ENCODE measurements around the gene ZNF14. TPM values are rescaled to one million over a fixed set of nuclear protein-coding genes. Genes with fewer than 3 reads are reported as not detected.

Gene ZNF14
- total and polyA plus RNA-seq, 2 of the 4 experiments (the other 2 are of a cell fraction) = 1.2 to 5.4 TPM

DNA sequence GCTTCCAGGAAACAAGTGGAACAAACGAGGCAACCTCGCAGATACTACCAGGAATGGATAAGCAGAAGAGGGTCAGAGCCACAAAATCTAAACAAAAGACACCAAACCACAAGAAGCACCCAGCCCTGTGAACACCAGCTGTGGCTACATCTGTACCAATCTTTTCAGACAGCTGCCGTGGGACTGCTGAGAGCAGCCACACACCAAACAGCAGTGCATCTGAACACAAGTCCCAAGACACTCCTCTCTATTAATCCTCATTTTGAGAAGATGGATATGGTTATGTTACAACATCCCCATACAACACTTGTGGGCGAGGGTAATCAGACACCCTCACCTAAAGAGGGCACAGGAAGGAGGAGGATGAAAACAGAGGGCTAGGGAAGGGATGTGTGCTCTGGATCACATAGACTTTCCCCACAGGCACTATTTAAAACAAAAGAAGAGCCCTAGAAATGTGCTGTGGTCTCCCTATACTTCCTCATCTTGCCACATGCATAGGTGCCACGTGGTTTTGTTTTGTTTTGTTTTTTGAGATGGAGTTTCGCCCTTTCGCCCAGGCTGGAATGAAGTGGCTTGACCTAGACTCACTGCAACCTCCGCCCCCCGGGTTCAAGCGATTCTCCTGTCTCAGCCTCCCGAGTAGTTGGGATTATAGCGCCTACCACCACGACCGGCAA lies 41.6 kb upstream of the ZNF14 start:
- POLR2A ChIA-PET (ENCODE audit: unreplicated experiment) = no interaction called here

More for the DNA sequence above, 41.6 kb upstream of the ZNF14 start:
- Histone ChIP-seq H2BK5ac (ENCODE audit: low read depth, low read length, poor library complexity, severe bottlenecking) (no peak overlapping the region), H4K20me1 (ENCODE audit: insufficient read depth, low read length) (no peaks in the 10 kb centered on the region), H2AK9ac (replicated peaks; ENCODE audit: low read depth, low read length, poor library complexity) (no peak overlapping the region), H3K14ac (replicated peaks; ENCODE audit: low read depth, low read length) (no peak overlapping the region), H2BK15ac (ENCODE audit: low read depth, low read length) (no peak overlapping the region), H4K91ac (ENCODE audit: insufficient read depth, low read depth, low read length) (no peak overlapping the region), H3K36me3 (ENCODE audit: control insufficient read depth, insufficient read depth, low read length) (no peaks in the 10 kb centered on the region), H3K23ac (ENCODE audit: low read depth, low read length) (no peak overlapping the region), H3K4me3 (ENCODE audit: insufficient read depth, low read depth, low read length) (no peak overlapping the region), H3K79me1 (ENCODE audit: low read depth in 1 of 2, low read length in 2 of 2) (peaks cover 6 to 21% of the 10 kb centered on the region in 2 experiments), H2BK120ac (ENCODE audit: low read depth, low read length) (no peak overlapping the region), H3K27me3 (ENCODE audit: control insufficient read depth, insufficient read depth, low read length) (no peaks in the 10 kb centered on the region), H2BK20ac (ENCODE audit: low read depth, low read length) (no peak overlapping the region), H3K9me3 (ENCODE audit: control insufficient read depth, insufficient read depth, low read length) (no peaks in the 10 kb centered on the region), H3K4me1 (ENCODE audit: control insufficient read depth, insufficient read depth, low read length) (0 out of 2 replicates have a peak, but pooled peaks cover 2% of the 10 kb centered on the region), H2AFZ (replicated peaks; ENCODE audit: low read length, poor library complexity) (no peak overlapping the region), H3K4ac (ENCODE audit: low read depth, low read length) (no peak overlapping the region), H2AK5ac (ENCODE audit: low read depth, low read length) (no peak overlapping the region), H3K9me1 (ENCODE audit: insufficient read depth, low read length) (no peaks in the 10 kb centered on the region), H3K4me2 (ENCODE audit: low read depth, low read length) (no peak overlapping the region), H4K8ac (ENCODE audit: low read depth in 2 of 2, low read length in 2 of 2) (no peak overlapping the region), H3K27ac (ENCODE audit: insufficient read depth, low read length) (no peak overlapping the region), H3K9ac (ENCODE audit: low read depth, low read length) (no peak overlapping the region), H4K5ac (ENCODE audit: low read depth, low read length) (no peak overlapping the region), H3K18ac (ENCODE audit: low read depth, low read length) (no peak overlapping the region), H3K56ac (ENCODE audit: extremely low read depth, insufficient read depth, low read length) (no peak overlapping the region)
- intact Hi-C loops (cut with micrococcal nuclease) (no loop called here), in situ Hi-C loops (cut with MboI; ENCODE audit: low sequenced_read_pairs) (no loop called here), dilution Hi-C loops (cut with HindIII; ENCODE audit: low sequenced_read_pairs, unreplicated experiment) (no loop called here)
- no CpG with 5 or more reads among the region's 14 CpGs for WGBS, 2 experiments (ENCODE audit: extremely low coverage in 2 of 2, insufficient read length in 1 of 2)
- ATAC-seq (ENCODE audit: low read depth) = no peak
- no peak for DNase-seq
- TF ChIP-seq NFE2L2 (IDR thresholded peaks at IDR 0.05; ENCODE audit: low read depth, low read length) (no peak), FOS (IDR thresholded peaks at IDR 0.05; ENCODE audit: low read depth, low read length) (no peak), CHD1 (IDR thresholded peaks at IDR 0.05; ENCODE audit: low read depth, low read length) (no peak), MAZ (IDR thresholded peaks at IDR 0.05; ENCODE audit: borderline replicate concordance, low read depth, low read length) (no peak), MXI1 (IDR thresholded peaks at IDR 0.05; ENCODE audit: borderline replicate concordance, low read depth, low read length) (no peak), RAD21 (IDR thresholded peaks at IDR 0.05; ENCODE audit: low read length) (no peak), POLR2A (IDR thresholded peaks at IDR 0.05; ENCODE audit: low read depth, low read length) (no peak), RCOR1 (IDR thresholded peaks at IDR 0.05; ENCODE audit: insufficient replicate concordance, low read length) (no peak), RFX5 (IDR thresholded peaks at IDR 0.05; ENCODE audit: low read depth, low read length) (no peak), CEBPB (IDR thresholded peaks at IDR 0.05; ENCODE audit: low read depth, low read length) (no peak)
- TF ChIP-seq, protein P1, sequence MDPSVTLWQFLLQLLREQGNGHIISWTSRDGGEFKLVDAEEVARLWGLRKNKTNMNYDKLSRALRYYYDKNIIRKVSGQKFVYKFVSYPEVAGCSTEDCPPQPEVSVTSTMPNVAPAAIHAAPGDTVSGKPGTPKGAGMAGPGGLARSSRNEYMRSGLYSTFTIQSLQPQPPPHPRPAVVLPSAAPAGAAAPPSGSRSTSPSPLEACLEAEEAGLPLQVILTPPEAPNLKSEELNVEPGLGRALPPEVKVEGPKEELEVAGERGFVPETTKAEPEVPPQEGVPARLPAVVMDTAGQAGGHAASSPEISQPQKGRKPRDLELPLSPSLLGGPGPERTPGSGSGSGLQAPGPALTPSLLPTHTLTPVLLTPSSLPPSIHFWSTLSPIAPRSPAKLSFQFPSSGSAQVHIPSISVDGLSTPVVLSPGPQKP (IDR thresholded peaks at IDR 0.05; ENCODE audit: borderline replicate concordance, low read depth, low read length) = no peak
- TF ChIP-seq, protein P2, sequence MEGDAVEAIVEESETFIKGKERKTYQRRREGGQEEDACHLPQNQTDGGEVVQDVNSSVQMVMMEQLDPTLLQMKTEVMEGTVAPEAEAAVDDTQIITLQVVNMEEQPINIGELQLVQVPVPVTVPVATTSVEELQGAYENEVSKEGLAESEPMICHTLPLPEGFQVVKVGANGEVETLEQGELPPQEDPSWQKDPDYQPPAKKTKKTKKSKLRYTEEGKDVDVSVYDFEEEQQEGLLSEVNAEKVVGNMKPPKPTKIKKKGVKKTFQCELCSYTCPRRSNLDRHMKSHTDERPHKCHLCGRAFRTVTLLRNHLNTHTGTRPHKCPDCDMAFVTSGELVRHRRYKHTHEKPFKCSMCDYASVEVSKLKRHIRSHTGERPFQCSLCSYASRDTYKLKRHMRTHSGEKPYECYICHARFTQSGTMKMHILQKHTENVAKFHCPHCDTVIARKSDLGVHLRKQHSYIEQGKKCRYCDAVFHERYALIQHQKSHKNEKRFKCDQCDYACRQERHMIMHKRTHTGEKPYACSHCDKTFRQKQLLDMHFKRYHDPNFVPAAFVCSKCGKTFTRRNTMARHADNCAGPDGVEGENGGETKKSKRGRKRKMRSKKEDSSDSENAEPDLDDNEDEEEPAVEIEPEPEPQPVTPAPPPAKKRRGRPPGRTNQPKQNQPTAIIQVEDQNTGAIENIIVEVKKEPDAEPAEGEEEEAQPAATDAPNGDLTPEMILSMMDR (conservative IDR thresholded peaks at IDR 0.05; ENCODE audit: low read depth, low read length) = no peak
- BruUV-seq (replicated peaks) = no TSS peak
- CTCF ChIA-PET = no interaction called here
